K562 (cell line): ENCODE data around the gene LY6G5B. TPM values are rescaled to one million over a fixed set of nuclear protein-coding genes. Genes with fewer than 3 reads are reported as not detected.

Experiments
- ATF4 ChIP-seq: fragments of 450-650 bp; formaldehyde crosslinking; IDR thresholded peaks from 2 replicates; pipeline ENCODE4 v1.4.0; 2022; ENCODE audit warnings: mild to moderate bottlenecking, moderate library complexity
- BRF2 ChIP-seq: IDR thresholded peaks from 3 replicates; pipeline ENCODE4 v1.6.1; 2011; ENCODE audit warnings: borderline replicate concordance, mild to moderate bottlenecking; ENCODE audit not compliant: insufficient read length, insufficient read depth
- E4F1 ChIP-seq: fragments of 250-450 bp; sonication (Bioruptor Pico); IDR thresholded peaks from 2 replicates; pipeline ENCODE4 v1.5.0; 2021; ENCODE audit warnings: mild to moderate bottlenecking, borderline replicate concordance
- EGR1 ChIP-seq: fragments of 450-650 bp; conservative IDR thresholded peaks from 2 replicates; pipeline ENCODE4 v1.6.1; 2017; ENCODE audit warnings: mild to moderate bottlenecking
- HDAC8 ChIP-seq: fragments of 450-650 bp; IDR thresholded peaks from 2 replicates; pipeline ENCODE4 v1.6.1; 2016; ENCODE audit warnings: mild to moderate bottlenecking, missing genetic modification characterization, moderate library complexity, missing compliant biosample characterization
- KAT8 ChIP-seq: fragments of 450-650 bp; IDR thresholded peaks from 2 replicates; pipeline ENCODE4 v1.6.1; 2016; ENCODE audit warnings: low read depth, mild to moderate bottlenecking
- KLF10 ChIP-seq: fragments of 250-450 bp; sonication (Bioruptor Pico); IDR thresholded peaks from 2 replicates; pipeline ENCODE4 v1.6.1; 2021; ENCODE audit warnings: matching md5 sums
- NEUROD1 ChIP-seq: fragments of 150-350 bp; IDR thresholded peaks from 2 replicates; pipeline ENCODE4 v1.6.1; 2014; ENCODE audit warnings: borderline replicate concordance, low read length, low read depth; ENCODE audit not compliant: partially characterized antibody
- NR2C2 ChIP-seq, 2 experiments: fragments of 200-800 bp in 1 of 2; sonication (Bioruptor generic) in 1 of 2; sonication (generic) in 1 of 2; formaldehyde crosslinking in 1 of 2; IDR thresholded peaks; 2 replicates each; pipeline versions ENCODE4 v1.6.1 to v1.8.0; 2016 to 2022; ENCODE audit warnings: mild to moderate bottlenecking in 1 of 2, missing compliant biosample characterization in 1 of 2, missing genetic modification characterization in 1 of 2, missing genetic modification reagents in 1 of 2
- SAP30 ChIP-seq: fragments of 200-600 bp; sonication (generic); IDR thresholded peaks from 2 replicates; pipeline ENCODE4 v1.6.1; 2012; ENCODE audit warnings: borderline replicate concordance, low read depth, mild to moderate bottlenecking, moderate library complexity, low read length, control low read depth, inconsistent platforms; ENCODE audit not compliant: insufficient read depth, poor library complexity, severe bottlenecking
- SMAD3 ChIP-seq: fragments of 450-650 bp; formaldehyde crosslinking; conservative IDR thresholded peaks from 2 replicates; pipeline ENCODE4 v1.4.0; 2020; ENCODE audit warnings: mild to moderate bottlenecking
- TAF7 ChIP-seq: fragments of 450-650 bp; IDR thresholded peaks from 2 replicates; pipeline ENCODE4 v1.6.1; 2016; ENCODE audit warnings: missing genetic modification characterization, missing compliant biosample characterization
- TFE3 ChIP-seq: fragments of 450-650 bp; formaldehyde crosslinking; IDR thresholded peaks from 2 replicates; pipeline ENCODE4 v1.4.0; 2020; ENCODE audit warnings: mild to moderate bottlenecking, mixed read lengths
- ZNF165 ChIP-seq: fragments of 250-450 bp; sonication (Bioruptor Pico); IDR thresholded peaks from 2 replicates; pipeline ENCODE4 v1.4.0; 2020; ENCODE audit warnings: borderline replicate concordance
- ZNF24 ChIP-seq: fragments of 450-650 bp; IDR thresholded peaks from 2 replicates; pipeline ENCODE4 v1.6.1; 2016
- ZNF253 ChIP-seq: fragments of 250-450 bp; sonication (Bioruptor Pico); conservative IDR thresholded peaks from 2 replicates; pipeline ENCODE4 v1.6.1; 2021; ENCODE audit warnings: mild to moderate bottlenecking
- ZNF324 ChIP-seq: fragments of 250-450 bp; sonication (Bioruptor Pico); IDR thresholded peaks from 2 replicates; pipeline ENCODE4 v1.4.0; 2020; ENCODE audit warnings: mild to moderate bottlenecking
- ZNF512 ChIP-seq: IDR thresholded peaks from 2 replicates; pipeline ENCODE4 v1.6.1; 2016; ENCODE audit warnings: missing genetic modification characterization, missing compliant biosample characterization
- ZNF778 ChIP-seq: fragments of 450-650 bp; formaldehyde crosslinking; IDR thresholded peaks from 2 replicates; pipeline ENCODE4 v1.4.0; 2020; ENCODE audit warnings: mild to moderate bottlenecking, moderate library complexity
- polyA plus RNA-seq, 8 experiments: library from polyadenylated mRNA; depleted of rRNA in 4 of 8; stranded (reverse) in 5 of 8; unstranded in 3 of 8; fragments of >200 nt; fragmentation: Nextera tagmentation in 2 of 8; fragmentation: Illumina TruSeq in 1 of 8; extraction: Ambion mirVana in 2 of 8; extraction: Trizol in 1 of 8; gene quantifications; 2 replicates each; pipeline versions ENCODE4 v1.2.1 to v1.2.3, GENCODE V29; 2011 to 2014; ENCODE audit warnings: inconsistent platforms in 1 of 8, missing spikeins in 1 of 8
- total RNA-seq, 7 experiments: library from RNA; depleted of rRNA in 6 of 7; stranded (reverse); fragments of >200 nt in 6 of 7; fragmentation: Illumina TruSeq in 2 of 7; extraction: Trizol in 2 of 7; gene quantifications; 2 replicates each; pipeline versions ENCODE4 v1.2.1 to v1.2.3, GENCODE V29; 2011 to 2021; ENCODE audit warnings: low replicate concordance in 1 of 7

LY6G5B gene
- total and polyA plus RNA-seq, 9 of the 15 experiments (the other 6 are each of a cell fraction or from before 2014, with no cell fraction given), result 6.0 to 27.0 (median 7.5) TPM

GRCh38 chr6:31717499-31718222 is 47.9 kb downstream of the LY6G5B start (continued):
- TF ChIP-seq ATF4 (CRISPR knock-in tag) (no peak), ZNF24 (no peak), ZNF253 (CRISPR knock-in tag) (no peak), TFE3 (CRISPR knock-in tag) (no peak), NEUROD1 (peak; percentile 19), SMAD3 (CRISPR knock-in tag) (no peak), KAT8 (no peak), E4F1 (CRISPR knock-in tag) (no peak), NR2C2 (CRISPR knock-in tag; IDR thresholded peaks at IDR 0.05) (0 out of 2 replicates have a peak, but pooled peaks have one; percentile 35), NR2C2 (tag; IDR thresholded peaks at IDR 0.05) (no peak), ZNF512 (tag) (no peak), SAP30 (no peak), ZNF324 (CRISPR knock-in tag) (no peak), ZNF778 (CRISPR knock-in tag) (no peak), HDAC8 (tag) (no peak), ZNF165 (CRISPR knock-in tag) (no peak), BRF2 (no peak), TAF7 (tag) (peak; percentile 9; the same call in 1 of the 2 replicates), EGR1 (no peak), KLF10 (no peak)
